B cell (primary cell): Measurements from ENCODE around the gene EMC10. TPM values are rescaled to one million over a fixed set of nuclear protein-coding genes. Genes with fewer than 3 reads are reported as not detected.

Experiments used
- ATAC-seq: fragments of 200-7000 bp; cut with Tn5 transposase; one replicate; pipeline ENCODE4 v1.10.0; 2021; ENCODE audit warnings: low read depth, mild to moderate bottlenecking, moderate number of reproducible peaks, moderate library complexity
- CTCF ChIA-PET: fragments of 350-600 bp; sonication (Branson Sonifier 250); formaldehyde crosslinking; loops from one replicate; lab custom pipeline; 2021; ENCODE audit warnings: antibody characterized with exemption, inconsistent platforms; lab: Charles Lee
- POLR2A ChIA-PET: fragments of 350-600 bp; sonication (Branson Sonifier 250); formaldehyde crosslinking; loops from one replicate; lab custom pipeline; 2021; ENCODE audit warnings: antibody characterized with exemption; lab: Charles Lee
- DNase-seq: peaks from one replicate; pipeline ENCODE4 v3.0.0; 2013
- H2AFZ ChIP-seq: 2 replicates; pipeline ENCODE4 v1.6.1; 2012; ENCODE audit warnings: mild to moderate bottlenecking, low read depth, low read length; ENCODE audit not compliant: insufficient read depth, poor library complexity, severe bottlenecking
- H3K27ac ChIP-seq, 2 donors: 1 replicate in 1 of 2; 2 replicates in 1 of 2; pipeline ENCODE4 v1.5.1; 2012 to 2013; ENCODE audit warnings: low read length in 2 of 2, mild to moderate bottlenecking in 2 of 2, moderate library complexity in 1 of 2
- H3K27me3 ChIP-seq, 4 experiments: fragments of 200-600 bp in 1 of 4; sonication (generic) in 1 of 4; replicated peaks in 1 of 4; 1 replicate in 2 of 4; 2 replicates in 2 of 4; pipeline versions ENCODE4 v1.6.1 to v1.7.0; 2013 to 2016; ENCODE audit warnings: low read length in 3 of 4, mild to moderate bottlenecking in 2 of 4, mixed read lengths in 1 of 4, moderate library complexity in 1 of 4; ENCODE audit not compliant: insufficient read depth in 4 of 4, control insufficient read depth in 3 of 4; ENCODE audit errors: control extremely low read depth in 1 of 4
- H3K36me3 ChIP-seq, 2 experiments: replicated peaks in 1 of 2; 1 replicate in 1 of 2; 2 replicates in 1 of 2; pipeline versions ENCODE4 v1.6.1 to v1.7.1; 2013; ENCODE audit warnings: low read length in 1 of 2; ENCODE audit not compliant: insufficient read depth in 2 of 2, control insufficient read depth in 1 of 2; ENCODE audit errors: control extremely low read depth in 1 of 2, extremely low read depth in 1 of 2
- H3K4me1 ChIP-seq, 2 donors: fragments of 200-600 bp in 1 of 2; sonication (generic) in 1 of 2; 1 replicate in 1 of 2; 2 replicates in 1 of 2; pipeline versions ENCODE4 v1.5.1 to v1.6.1; 2013 to 2017; ENCODE audit warnings: low read length in 2 of 2; ENCODE audit not compliant: control insufficient read depth in 2 of 2, insufficient read depth in 2 of 2
- H3K4me2 ChIP-seq: replicated peaks from 2 replicates; pipeline ENCODE3; 2012; ENCODE audit warnings: mild to moderate bottlenecking, low read depth, low read length; ENCODE audit not compliant: poor library complexity, severe bottlenecking
- H3K4me3 ChIP-seq, 5 experiments: fragments of 200-600 bp in 1 of 5; sonication (generic) in 1 of 5; 1 replicate in 3 of 5; 2 replicates in 2 of 5; pipeline versions ENCODE4 v1.5.1 to v1.7.0; 2011 to 2016; ENCODE audit warnings: low read length in 4 of 5, mild to moderate bottlenecking in 4 of 5, low read depth in 2 of 5, control low read depth in 1 of 5, moderate library complexity in 1 of 5; ENCODE audit not compliant: insufficient read depth in 1 of 5; ENCODE audit errors: control extremely low read depth in 1 of 5, extremely low read depth in 1 of 5
- H3K79me2 ChIP-seq: fragments of 200-600 bp; sonication (generic); one replicate; pipeline ENCODE4 v1.6.0; 2016; ENCODE audit warnings: low read length; ENCODE audit not compliant: control insufficient read depth, insufficient read depth
- H3K9ac ChIP-seq: fragments of 200-600 bp; sonication (generic); 2 replicates; pipeline ENCODE4 v1.6.1; 2017; ENCODE audit warnings: mild to moderate bottlenecking, low read length, moderate library complexity
- H3K9me3 ChIP-seq, 3 donors: one replicate each; pipeline versions ENCODE4 v1.6.1 to v1.7.1; 2013; ENCODE audit warnings: low read length in 2 of 3; ENCODE audit not compliant: control insufficient read depth in 2 of 3, insufficient read depth in 1 of 3; ENCODE audit errors: control extremely low read depth in 1 of 3
- H4K20me1 ChIP-seq: 2 replicates; pipeline ENCODE4 v1.6.0; 2012; ENCODE audit warnings: mild to moderate bottlenecking, low read length; ENCODE audit not compliant: insufficient read depth, control insufficient read depth, poor library complexity, severe bottlenecking
- H3K27ac Mint-ChIP-seq: one replicate; pipeline ENCODE4 v1.8.0; 2021; ENCODE audit warnings: mixed read lengths
- H3K27me3 Mint-ChIP-seq: one replicate; pipeline ENCODE4 v1.8.0; 2021; ENCODE audit warnings: mixed read lengths
- H3K4me1 Mint-ChIP-seq: one replicate; pipeline ENCODE4 v1.8.0; 2021; ENCODE audit warnings: mixed read lengths
- H3K4me3 Mint-ChIP-seq: one replicate; pipeline ENCODE4 v1.8.0; 2021; ENCODE audit warnings: mixed read lengths
- H3K9me3 Mint-ChIP-seq: one replicate; pipeline ENCODE4 v1.8.0; 2022; ENCODE audit warnings: mixed read lengths; ENCODE audit not compliant: insufficient read depth
- CTCF ChIP-seq: fragments of 200-600 bp; IDR thresholded peaks from one replicate; pipeline ENCODE4 v1.8.0; 2022; ENCODE audit warnings: antibody characterized with exemption, mild to moderate bottlenecking
- EZH2 ChIP-seq: IDR thresholded peaks from 2 replicates; pipeline ENCODE4 v1.6.1; 2012; ENCODE audit warnings: borderline replicate concordance, low read depth, mild to moderate bottlenecking, moderate library complexity, low read length; ENCODE audit not compliant: insufficient read depth, poor library complexity, severe bottlenecking
- WGBS: methylation state at CpG from one replicate; pipeline ENCODE4 v1.1.5; 2013; ENCODE audit warnings: missing lambda C conversion rate; ENCODE audit not compliant: insufficient coverage; 5-methylcytosine and 5-hydroxymethylcytosine counted together
- intact Hi-C: fragments of 100-400 bp; cut with micrococcal nuclease; formaldehyde crosslinking; loops from one replicate; pipeline ENCODE4 v1.10.0; 2022
- polyA plus RNA-seq: library from polyadenylated mRNA; depleted of rRNA; stranded (reverse); fragments of >200 nt; gene quantifications from 2 replicates; pipeline ENCODE4 v1.2.3, GENCODE V29; 2012
- total RNA-seq, 2 donors: library from RNA; stranded (reverse); fragments of 120-200 nt in 1 of 2; gene quantifications; 1 replicate in 1 of 2; 2 replicates in 1 of 2; pipeline versions ENCODE4 v1.2.3 to v1.2.4, GENCODE V29; 2013 to 2022

EMC10 gene
- total and polyA plus RNA-seq, 2 donors (not counting 1 experiment from before 2014, with no cell fraction given): 51.1 to 88.1 TPM

- H3K27ac Mint-ChIP-seq: no peak overlapping the region
- WGBS: 96% methylated on average over 21 of the region's 27 CpGs
- peaks cover 0 to 53% of the 10 kb centered on the region in 2 experiments for H3K36me3 ChIP-seq
Observed at GRCh38 chr19:50481351-50482149, 5.2 kb downstream of the EMC10 start.

More at GRCh38 chr19:50481351-50482149, 5.2 kb downstream of the EMC10 start:
- Histone ChIP-seq H3K79me2 (peaks cover 45% of the 10 kb centered on the region), H3K4me3 (no peak overlapping the region), H4K20me1 (peaks cover 55% of the 10 kb centered on the region), H3K27ac (no peak overlapping the region), H3K9me3 (no peaks in the 10 kb centered on the region), H3K9ac (no peak overlapping the region), H3K27me3 (no peaks in the 10 kb centered on the region), H2AFZ (no peak overlapping the region), H3K4me2 (no peak overlapping the region), H3K4me1 (peaks cover 14 to 17% of the 10 kb centered on the region in 2 donors)
- Mint-ChIP-seq H3K4me1 (peaks cover 21% of the 10 kb centered on the region), H3K9me3 (no peaks in the 10 kb centered on the region), H3K4me3 (no peak overlapping the region), H3K27me3 (no peaks in the 10 kb centered on the region)
- no peak for TF ChIP-seq EZH2
- TF ChIP-seq CTCF: no peak
- ATAC-seq (no peak), DNase-seq (no peak)
- intact Hi-C loops: no loop called here
- POLR2A ChIA-PET: no interaction called here
- CTCF ChIA-PET: no interaction called here
